Skeletal muscle satellite cell (primary cell): ENCODE results near the gene RAG2.
A peak's percentile ranks its signal among the peaks of the same experiment; 100 is the strongest.
"Not testable (repeated sequence)": the region's sequence is repeated elsewhere in the genome, so short reads cannot be mapped to it uniquely, and the experiment has no call there.

Source experiments
- H3K27me3 ChIP-seq: 2 replicates; pipeline ENCODE4 v1.7.0; 2013; ENCODE audit warnings: low read length; ENCODE audit not compliant: control insufficient read depth, insufficient read depth
- H3K36me3 ChIP-seq: 2 replicates; pipeline ENCODE4 v1.7.0; 2013; ENCODE audit warnings: mild to moderate bottlenecking, control low read depth, low read length; ENCODE audit not compliant: insufficient read depth
- H3K4me1 ChIP-seq: 2 replicates; pipeline ENCODE4 v1.7.0; 2013; ENCODE audit warnings: low read length; ENCODE audit not compliant: control insufficient read depth, insufficient read depth
- H3K4me2 ChIP-seq: 2 replicates; pipeline ENCODE4 v1.7.0; 2013; ENCODE audit warnings: mild to moderate bottlenecking, low read length
- H3K4me3 ChIP-seq: 2 replicates; pipeline ENCODE4 v1.7.0; 2013; ENCODE audit warnings: low read length
- H3K9ac ChIP-seq: 2 replicates; pipeline ENCODE4 v1.7.0; 2013; ENCODE audit warnings: mild to moderate bottlenecking, low read depth, low read length, moderate library complexity
- H3K9me3 ChIP-seq: replicated peaks from 2 replicates; pipeline ENCODE4 v1.7.0; 2013; ENCODE audit warnings: mild to moderate bottlenecking, control low read depth, low read length

RAG2 gene

GRCh38 chr11:36567694-36568093 lies 30.3 kb downstream of the RAG2 start, which contains the start of gene RAG1:
TSS of gene RAG1 (plus strand) at chr11:36568007. CDS start at chr11:36573305, 5,298 bp downstream.
- Histone ChIP-seq H3K9ac (no peak within 1 kb of the TSS), H3K4me1 (no peaks in the 10 kb centered on the region), H3K9me3 (no peaks in the 10 kb centered on the region), H3K4me3 (no peak within 1 kb of the TSS), H3K4me2 (no peak within 1 kb of the TSS), H3K27me3 (peaks cover 82% of the 10 kb centered on the region), H3K36me3 (no peaks in the 10 kb centered on the region)

GRCh38 chr11:36566407-36567053 lies 31.5 kb downstream of the RAG2 start:
- Histone ChIP-seq H3K36me3 (no peaks in the 10 kb centered on the region), H3K4me3 (no peak overlapping the region), H3K4me2 (no peak overlapping the region), H3K9me3 (no peaks in the 10 kb centered on the region), H3K9ac (no peak overlapping the region), H3K4me1 (no peaks in the 10 kb centered on the region), H3K27me3 (peaks cover 82% of the 10 kb centered on the region)

GRCh38 chr11:36565031-36565610 lies 32.9 kb downstream of the RAG2 start:
- H3K9me3 ChIP-seq, result no peaks in the 10 kb centered on the region
- H3K4me2 ChIP-seq, result peak overlapping the region; percentile 89
- no peaks in the 10 kb centered on the region for H3K4me1 ChIP-seq
- H3K9ac ChIP-seq, result no peak overlapping the region
- H3K27me3 ChIP-seq, result peaks cover 81% of the 10 kb centered on the region
- no peaks in the 10 kb centered on the region for H3K36me3 ChIP-seq
- H3K4me3 ChIP-seq, result no peak overlapping the region

GRCh38 chr11:36564376-36565030 lies 33.5 kb downstream of the RAG2 start:
- H3K9ac ChIP-seq, result no peak overlapping the region
- H3K9me3 ChIP-seq, result no peaks in the 10 kb centered on the region
- H3K36me3 ChIP-seq, result no peaks in the 10 kb centered on the region
- peak overlapping the region; percentile 89 for H3K4me2 ChIP-seq
- H3K4me1 ChIP-seq, result no peaks in the 10 kb centered on the region
- H3K4me3 ChIP-seq, result peak overlapping the region; percentile 64
- peaks cover 82% of the 10 kb centered on the region for H3K27me3 ChIP-seq

- Histone ChIP-seq H3K27me3 (peaks cover 49% of the 10 kb centered on the region), H3K9me3 (no peaks in the 10 kb centered on the region), H3K36me3 (no peaks in the 10 kb centered on the region), H3K4me2 (no peak overlapping the region), H3K4me3 (no peak overlapping the region), H3K9ac (no peak overlapping the region), H3K4me1 (no peaks in the 10 kb centered on the region)
These were observed 39.2 kb downstream of the RAG2 start for GRCh38 chr11:36558571-36559413.

GRCh38 chr11:36557991-36558390 lies 40.0 kb downstream of the RAG2 start:
- Histone ChIP-seq H3K27me3 (peaks cover 43% of the 10 kb centered on the region), H3K4me1 (no peaks in the 10 kb centered on the region), H3K4me3 (no peak overlapping the region), H3K36me3 (no peaks in the 10 kb centered on the region), H3K9me3 (no peaks in the 10 kb centered on the region), H3K4me2 (no peak overlapping the region), H3K9ac (no peak overlapping the region)

GRCh38 chr11:36557390-36557789 lies 40.6 kb downstream of the RAG2 start:
- not testable (repeated sequence) for H3K4me3 ChIP-seq, H3K36me3 ChIP-seq, H3K9me3 ChIP-seq, H3K9ac ChIP-seq, H3K4me1 ChIP-seq, H3K4me2 ChIP-seq
- H3K27me3 ChIP-seq, result peaks cover 37% of the 10 kb centered on the region

- no peak overlapping the region for H3K4me2 ChIP-seq
- no peaks in the 10 kb centered on the region for H3K9me3 ChIP-seq
- no peak overlapping the region for H3K9ac ChIP-seq
- no peak overlapping the region for H3K4me3 ChIP-seq
- no peaks in the 10 kb centered on the region for H3K4me1 ChIP-seq
- H3K36me3 ChIP-seq, result no peaks in the 10 kb centered on the region
- peaks cover 3% of the 10 kb centered on the region for H3K27me3 ChIP-seq
These were observed 47.5 kb downstream of the RAG2 start for GRCh38 chr11:36550385-36551115.
